ENCODE data around the gene HNF4A. TPM values are rescaled to one million over a fixed set of nuclear protein-coding genes. Genes with fewer than 3 reads are reported as not detected.

Gene HNF4A
- total and polyA plus RNA-seq, 4 experiments from 2014 or later: not detected

- CTCF ChIA-PET (ENCODE audit: partially characterized antibody): no interaction called here
- H3K4me3 ChIP-seq (ENCODE audit: low read length in 2 of 2): no peak overlapping the region
- POLR2A ChIA-PET (ENCODE audit: partially characterized antibody): no interaction called here
- intact Hi-C loops (cut with micrococcal nuclease): no loop called here
- DNase-seq: no peak
- no peaks in the 10 kb centered on the region for H3K4me1 Mint-ChIP-seq
- H3K4me1 ChIP-seq (ENCODE audit: insufficient read depth, low read length): no peaks in the 10 kb centered on the region
- H3K9me3 Mint-ChIP-seq: no peaks in the 10 kb centered on the region
- H3K27ac Mint-ChIP-seq: no peak overlapping the region
- H3K27me3 ChIP-seq (ENCODE audit: insufficient read depth, low read length): no peaks in the 10 kb centered on the region
- H3K9me3 ChIP-seq (ENCODE audit: control insufficient read depth in 1 of 2, low read length in 2 of 2): no peaks in the 10 kb centered on the region
- H3K4me3 Mint-ChIP-seq: no peak overlapping the region
- H3K27ac ChIP-seq (ENCODE audit: low read depth, low read length): no peak overlapping the region
- H3K27me3 Mint-ChIP-seq: peaks cover 12 to 14% of the 10 kb centered on the region in 2 donors
- H3K36me3 ChIP-seq (ENCODE audit: insufficient read depth, low read length): no peaks in the 10 kb centered on the region
- H3K36me3 Mint-ChIP-seq: no peaks in the 10 kb centered on the region
These were observed 68.6 kb downstream of the HNF4A start for GRCh38 chr20:44424039-44424495.

GRCh38 chr20:44425923-44426322, 70.4 kb downstream of the HNF4A start:
- no peak overlapping the region for H3K27ac Mint-ChIP-seq
- Histone ChIP-seq H3K36me3 (ENCODE audit: insufficient read depth, low read length) (no peaks in the 10 kb centered on the region), H3K4me3 (ENCODE audit: low read length in 2 of 2) (no peak overlapping the region), H3K27ac (ENCODE audit: low read depth, low read length) (no peak overlapping the region), H3K9me3 (ENCODE audit: control insufficient read depth in 1 of 2, low read length in 2 of 2) (no peaks in the 10 kb centered on the region), H3K4me1 (ENCODE audit: insufficient read depth, low read length) (no peaks in the 10 kb centered on the region), H3K27me3 (ENCODE audit: insufficient read depth, low read length) (no peaks in the 10 kb centered on the region)
- peaks cover 9 to 18% of the 10 kb centered on the region in 2 donors for H3K27me3 Mint-ChIP-seq
- no peaks in the 10 kb centered on the region for H3K9me3 Mint-ChIP-seq
- no peaks in the 10 kb centered on the region for H3K4me1 Mint-ChIP-seq
- CTCF ChIA-PET (ENCODE audit: partially characterized antibody): no interaction called here
- no peaks in the 10 kb centered on the region for H3K36me3 Mint-ChIP-seq
- POLR2A ChIA-PET (ENCODE audit: partially characterized antibody): no interaction called here
- no peak for DNase-seq
- no peak overlapping the region for H3K4me3 Mint-ChIP-seq
- intact Hi-C loops (cut with micrococcal nuclease): no loop called here

- CTCF ChIA-PET (ENCODE audit: partially characterized antibody): no interaction called here
- Mint-ChIP-seq H3K27ac (peak overlapping the region in 1 of 7 donors; percentile 2), H3K9me3 (no peaks in the 10 kb centered on the region), H3K4me3 (no peak overlapping the region), H3K27me3 (peaks cover 6 to 16% of the 10 kb centered on the region in 2 donors), H3K36me3 (no peaks in the 10 kb centered on the region), H3K4me1 (no peaks in the 10 kb centered on the region)
- intact Hi-C loops (cut with micrococcal nuclease): no loop called here
- H3K27ac ChIP-seq (ENCODE audit: low read depth, low read length): no peak overlapping the region
- no peaks in the 10 kb centered on the region for H3K36me3 ChIP-seq (ENCODE audit: insufficient read depth, low read length)
- no peaks in the 10 kb centered on the region for H3K9me3 ChIP-seq (ENCODE audit: control insufficient read depth in 1 of 2, low read length in 2 of 2)
- no peaks in the 10 kb centered on the region for H3K27me3 ChIP-seq (ENCODE audit: insufficient read depth, low read length)
- no peak overlapping the region for H3K4me3 ChIP-seq (ENCODE audit: low read length in 2 of 2)
- POLR2A ChIA-PET (ENCODE audit: partially characterized antibody): no interaction called here
- no peaks in the 10 kb centered on the region for H3K4me1 ChIP-seq (ENCODE audit: insufficient read depth, low read length)
- DNase-seq: no peak
These were observed 71.6 kb downstream of the HNF4A start for GRCh38 chr20:44426879-44427790.

- Histone ChIP-seq H3K9me3 (ENCODE audit: control insufficient read depth in 1 of 2, low read length in 2 of 2) (no peaks in the 10 kb centered on the region), H3K4me3 (ENCODE audit: low read length in 2 of 2) (no peak overlapping the region), H3K27ac (ENCODE audit: low read depth, low read length) (no peak overlapping the region), H3K36me3 (ENCODE audit: insufficient read depth, low read length) (no peaks in the 10 kb centered on the region), H3K4me1 (ENCODE audit: insufficient read depth, low read length) (no peaks in the 10 kb centered on the region), H3K27me3 (ENCODE audit: insufficient read depth, low read length) (no peaks in the 10 kb centered on the region)
- ChIA-PET POLR2A (ENCODE audit: partially characterized antibody) (no interaction called here), CTCF (ENCODE audit: partially characterized antibody) (no interaction called here)
- Mint-ChIP-seq H3K27ac (peak overlapping the region in 1 of 7 donors; percentile 2), H3K4me1 (no peaks in the 10 kb centered on the region), H3K9me3 (no peaks in the 10 kb centered on the region), H3K4me3 (no peak overlapping the region), H3K36me3 (no peaks in the 10 kb centered on the region), H3K27me3 (peaks cover 8 to 17% of the 10 kb centered on the region in 2 donors)
- intact Hi-C loops (cut with micrococcal nuclease): no loop called here
- no peak for DNase-seq
These were observed 72.3 kb downstream of the HNF4A start for GRCh38 chr20:44427804-44428173.

- no peaks in the 10 kb centered on the region for H3K9me3 ChIP-seq (ENCODE audit: control insufficient read depth in 1 of 2, low read length in 2 of 2)
- no peaks in the 10 kb centered on the region for H3K27me3 ChIP-seq (ENCODE audit: insufficient read depth, low read length)
- no peaks in the 10 kb centered on the region for H3K36me3 ChIP-seq (ENCODE audit: insufficient read depth, low read length)
- Mint-ChIP-seq H3K4me1 (no peaks in the 10 kb centered on the region), H3K36me3 (no peaks in the 10 kb centered on the region), H3K4me3 (no peak overlapping the region), H3K9me3 (no peaks in the 10 kb centered on the region), H3K27ac (no peak overlapping the region), H3K27me3 (peaks cover 8 to 20% of the 10 kb centered on the region in 2 donors)
- no peaks in the 10 kb centered on the region for H3K4me1 ChIP-seq (ENCODE audit: insufficient read depth, low read length)
- ChIA-PET CTCF (ENCODE audit: partially characterized antibody) (no interaction called here), POLR2A (ENCODE audit: partially characterized antibody) (no interaction called here)
- H3K27ac ChIP-seq (ENCODE audit: low read depth, low read length): no peak overlapping the region
- H3K4me3 ChIP-seq (ENCODE audit: low read length in 2 of 2): no peak overlapping the region
- no peak for DNase-seq
- intact Hi-C loops (cut with micrococcal nuclease): no loop called here
These were observed 72.9 kb downstream of the HNF4A start for GRCh38 chr20:44428174-44429016.

- intact Hi-C loops (cut with micrococcal nuclease): no loop called here
- no peak for DNase-seq
- Mint-ChIP-seq H3K4me1 (no peaks in the 10 kb centered on the region), H3K4me3 (no peak overlapping the region), H3K9me3 (no peaks in the 10 kb centered on the region), H3K36me3 (no peaks in the 10 kb centered on the region), H3K27ac (no peak overlapping the region), H3K27me3 (peaks cover 6 to 20% of the 10 kb centered on the region in 2 donors)
- Histone ChIP-seq H3K27ac (ENCODE audit: low read depth, low read length) (no peak overlapping the region), H3K9me3 (ENCODE audit: control insufficient read depth in 1 of 2, low read length in 2 of 2) (no peaks in the 10 kb centered on the region), H3K27me3 (ENCODE audit: insufficient read depth, low read length) (no peaks in the 10 kb centered on the region), H3K4me1 (ENCODE audit: insufficient read depth, low read length) (no peaks in the 10 kb centered on the region), H3K4me3 (ENCODE audit: low read length in 2 of 2) (no peak overlapping the region), H3K36me3 (ENCODE audit: insufficient read depth, low read length) (no peaks in the 10 kb centered on the region)
- CTCF ChIA-PET (ENCODE audit: partially characterized antibody): no interaction called here
- POLR2A ChIA-PET (ENCODE audit: partially characterized antibody): no interaction called here
These were observed 73.5 kb downstream of the HNF4A start for GRCh38 chr20:44429017-44429339.

GRCh38 chr20:44429419-44430269, 74.1 kb downstream of the HNF4A start:
- intact Hi-C loops (cut with micrococcal nuclease): no loop called here
- no peaks in the 10 kb centered on the region for H3K4me1 ChIP-seq (ENCODE audit: insufficient read depth, low read length)

More at GRCh38 chr20:44429419-44430269, 74.1 kb downstream of the HNF4A start:
- Mint-ChIP-seq H3K9me3 (no peaks in the 10 kb centered on the region), H3K27me3 (peaks cover 6 to 20% of the 10 kb centered on the region in 2 donors), H3K4me3 (no peak overlapping the region), H3K36me3 (no peaks in the 10 kb centered on the region), H3K27ac (no peak overlapping the region), H3K4me1 (no peaks in the 10 kb centered on the region)
- Histone ChIP-seq H3K9me3 (ENCODE audit: control insufficient read depth in 1 of 2, low read length in 2 of 2) (no peaks in the 10 kb centered on the region), H3K36me3 (ENCODE audit: insufficient read depth, low read length) (no peaks in the 10 kb centered on the region), H3K27ac (ENCODE audit: low read depth, low read length) (no peak overlapping the region), H3K4me3 (ENCODE audit: low read length in 2 of 2) (no peak overlapping the region), H3K27me3 (ENCODE audit: insufficient read depth, low read length) (no peaks in the 10 kb centered on the region)
- ChIA-PET POLR2A (ENCODE audit: partially characterized antibody) (no interaction called here), CTCF (ENCODE audit: partially characterized antibody) (no interaction called here)
- no peak for DNase-seq

Measured in CD4-positive, alpha-beta memory T cell (primary cell).